CD4-positive, alpha-beta T cell (primary cell): ENCODE measurements around the gene STK24. TPM values are rescaled to one million over a fixed set of nuclear protein-coding genes. Genes with fewer than 3 reads are reported as not detected.

Experiments used
- ATAC-seq: fragments of 200-7000 bp; cut with Tn5 transposase; one replicate; pipeline ENCODE4 v1.10.0; 2022; ENCODE audit warnings: mild to moderate bottlenecking; ENCODE audit not compliant: poor library complexity
- CTCF ChIA-PET: fragments of 350-600 bp; sonication (Branson Sonifier 250); formaldehyde crosslinking; loops from one replicate; lab custom pipeline; 2021; ENCODE audit warnings: antibody characterized with exemption, inconsistent platforms; lab: Charles Lee
- POLR2A ChIA-PET: fragments of 350-600 bp; sonication (Branson Sonifier 250); formaldehyde crosslinking; loops from one replicate; lab custom pipeline; 2021; ENCODE audit warnings: antibody characterized with exemption, inconsistent platforms; lab: Charles Lee
- DNase-seq, 14 experiments: peaks; one replicate each; pipeline ENCODE4 v3.0.0-alpha.2; 2013 to 2020; ENCODE audit warnings: mixed read lengths in 2 of 14
- H3K27ac ChIP-seq, 2 donors: one replicate each; pipeline versions ENCODE4 v1.5.1 to v1.7.0; 2013; ENCODE audit warnings: low read length in 2 of 2, low read depth in 1 of 2, mild to moderate bottlenecking in 1 of 2
- H3K27me3 ChIP-seq, 2 experiments: 1 replicate in 1 of 2; 2 replicates in 1 of 2; pipeline versions ENCODE4 v1.6.1 to v1.7.0; 2013; ENCODE audit warnings: low read length in 2 of 2, control low read depth in 1 of 2, mild to moderate bottlenecking in 1 of 2, moderate library complexity in 1 of 2; ENCODE audit not compliant: insufficient read depth in 2 of 2, control insufficient read depth in 1 of 2
- H3K36me3 ChIP-seq: one replicate; pipeline ENCODE4 v1.6.1; 2013; ENCODE audit warnings: low read length, control low read depth; ENCODE audit not compliant: insufficient read depth
- H3K4me1 ChIP-seq: one replicate; pipeline ENCODE4 v1.6.1; 2013; ENCODE audit warnings: low read length, control low read depth; ENCODE audit not compliant: insufficient read depth
- H3K4me3 ChIP-seq: one replicate; pipeline ENCODE4 v1.5.1; 2013; ENCODE audit warnings: mild to moderate bottlenecking, low read length, moderate library complexity
- H3K9me3 ChIP-seq, 2 experiments: 1 replicate in 1 of 2; 2 replicates in 1 of 2; pipeline versions ENCODE4 v1.6.1 to v1.7.0; 2013; ENCODE audit warnings: low read length in 2 of 2, mild to moderate bottlenecking in 2 of 2, control low read depth in 1 of 2, moderate library complexity in 1 of 2; ENCODE audit not compliant: control insufficient read depth in 1 of 2, insufficient read depth in 1 of 2
- H3K27ac Mint-ChIP-seq: one replicate; pipeline ENCODE4 v1.8.0; 2020; ENCODE audit warnings: mixed read lengths
- H3K27me3 Mint-ChIP-seq: one replicate; pipeline ENCODE4 v1.8.0; 2021; ENCODE audit warnings: mixed read lengths
- H3K36me3 Mint-ChIP-seq: one replicate; pipeline ENCODE4 v1.8.0; 2021; ENCODE audit warnings: low read depth, mixed read lengths
- H3K4me1 Mint-ChIP-seq: one replicate; pipeline ENCODE4 v1.8.0; 2021; ENCODE audit warnings: low read depth, mixed read lengths
- H3K4me3 Mint-ChIP-seq: one replicate; pipeline ENCODE4 v1.8.0; 2020; ENCODE audit warnings: mild to moderate bottlenecking, mixed read lengths
- H3K9me3 Mint-ChIP-seq: one replicate; pipeline ENCODE4 v1.8.0; 2020; ENCODE audit warnings: mixed read lengths
- intact Hi-C, 2 experiments: fragments of 100-400 bp; cut with DNase I in 1 of 2; cut with micrococcal nuclease in 1 of 2; formaldehyde crosslinking; loops; one replicate each; pipeline versions ENCODE4 v1.15.1 to v1.9.0; 2023 to 2025; cut with DNase I, micrococcal nuclease
- total RNA-seq, 174 experiments: library from RNA in 2 of 174; stranded (reverse) in 2 of 174; gene quantifications; one replicate each; pipeline ENCODE4 v1.2.3 and lab custom pipeline; 2021 to 2026
- TF ChIP-seq, protein P1 (sequence below): fragments of 200-600 bp; IDR thresholded peaks from one replicate; pipeline ENCODE4 v1.8.0; 2022; ENCODE audit warnings: antibody characterized with exemption, mild to moderate bottlenecking

STK24 gene
- total RNA-seq, 2 experiments from 2014 or later: 82.3 to 85.2 TPM

DNA sequence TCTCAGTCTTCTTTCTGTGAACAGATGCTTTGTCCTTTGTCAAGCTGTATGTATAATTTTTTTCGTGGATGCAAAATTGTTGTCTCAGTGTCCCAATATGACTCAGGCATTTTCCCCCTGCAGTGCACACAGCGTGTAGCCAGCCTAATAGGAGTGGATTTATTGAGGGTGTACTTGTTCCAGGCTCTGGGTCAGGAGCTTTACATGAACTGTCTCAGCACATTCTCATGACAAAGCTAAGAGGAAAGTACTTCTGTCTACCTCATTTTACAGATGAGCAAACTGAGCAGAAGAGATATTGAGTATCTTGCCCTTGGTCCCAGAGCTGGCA, 50.8 kb downstream of the STK24 start:
- Histone ChIP-seq H3K4me3 (no peak overlapping the region), H3K27me3 (no peaks in the 10 kb centered on the region), H3K4me1 (peaks cover 97% of the 10 kb centered on the region), H3K9me3 (no peaks in the 10 kb centered on the region), H3K27ac (no peak overlapping the region), H3K36me3 (no peaks in the 10 kb centered on the region)
- no peak for ATAC-seq
- DNase-seq: no peak
- Mint-ChIP-seq H3K27ac (peak overlapping the region; percentile 86), H3K4me1 (peaks cover 93% of the 10 kb centered on the region), H3K9me3 (no peaks in the 10 kb centered on the region), H3K27me3 (no peaks in the 10 kb centered on the region), H3K36me3 (no peaks in the 10 kb centered on the region), H3K4me3 (peak overlapping the region; percentile 27)
- ChIA-PET CTCF (interaction anchor here (1.1 kb wide), 1 partner anchor 81 kb away, joined by 3 read pairs; no protein-coding TSS in a partner anchor), POLR2A (interaction anchor here (1.4 kb wide), 1 partner anchor 17 kb away, joined by 3 read pairs; no protein-coding TSS in a partner anchor)
- TF ChIP-seq, protein P1, sequence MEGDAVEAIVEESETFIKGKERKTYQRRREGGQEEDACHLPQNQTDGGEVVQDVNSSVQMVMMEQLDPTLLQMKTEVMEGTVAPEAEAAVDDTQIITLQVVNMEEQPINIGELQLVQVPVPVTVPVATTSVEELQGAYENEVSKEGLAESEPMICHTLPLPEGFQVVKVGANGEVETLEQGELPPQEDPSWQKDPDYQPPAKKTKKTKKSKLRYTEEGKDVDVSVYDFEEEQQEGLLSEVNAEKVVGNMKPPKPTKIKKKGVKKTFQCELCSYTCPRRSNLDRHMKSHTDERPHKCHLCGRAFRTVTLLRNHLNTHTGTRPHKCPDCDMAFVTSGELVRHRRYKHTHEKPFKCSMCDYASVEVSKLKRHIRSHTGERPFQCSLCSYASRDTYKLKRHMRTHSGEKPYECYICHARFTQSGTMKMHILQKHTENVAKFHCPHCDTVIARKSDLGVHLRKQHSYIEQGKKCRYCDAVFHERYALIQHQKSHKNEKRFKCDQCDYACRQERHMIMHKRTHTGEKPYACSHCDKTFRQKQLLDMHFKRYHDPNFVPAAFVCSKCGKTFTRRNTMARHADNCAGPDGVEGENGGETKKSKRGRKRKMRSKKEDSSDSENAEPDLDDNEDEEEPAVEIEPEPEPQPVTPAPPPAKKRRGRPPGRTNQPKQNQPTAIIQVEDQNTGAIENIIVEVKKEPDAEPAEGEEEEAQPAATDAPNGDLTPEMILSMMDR: no peak
- intact Hi-C loops: loop anchor here in 1 of 2 experiments (2.0 kb wide), 1 partner anchor 17 kb away; no protein-coding TSS in a partner anchor

- Mint-ChIP-seq H3K4me3 (peak overlapping the region; percentile 27), H3K36me3 (no peaks in the 10 kb centered on the region), H3K9me3 (no peaks in the 10 kb centered on the region), H3K27ac (peak overlapping the region; percentile 86), H3K4me1 (peaks cover 93% of the 10 kb centered on the region), H3K27me3 (no peaks in the 10 kb centered on the region)
- CTCF ChIA-PET: interaction anchor here (1.1 kb wide), 1 partner anchor 80 kb away, joined by 3 read pairs; no protein-coding TSS in a partner anchor
- intact Hi-C loops: loop anchor here in 1 of 2 experiments (2.0 kb wide), 1 partner anchor 17 kb away; no protein-coding TSS in a partner anchor
- TF ChIP-seq, protein P1: no peak
- peaks cover 97% of the 10 kb centered on the region for H3K4me1 ChIP-seq
- no peak overlapping the region for H3K27ac ChIP-seq
- H3K4me3 ChIP-seq: no peak overlapping the region
- DNase-seq: no peak
- H3K27me3 ChIP-seq: no peaks in the 10 kb centered on the region
- ATAC-seq: no peak
- H3K36me3 ChIP-seq: no peaks in the 10 kb centered on the region
- H3K9me3 ChIP-seq: no peaks in the 10 kb centered on the region
- POLR2A ChIA-PET: no interaction called here
Observed at GRCh38 chr13:98525456-98526181, 51.3 kb downstream of the STK24 start.

GRCh38 chr13:98524793-98525192, 52.1 kb downstream of the STK24 start:
- ChIA-PET CTCF (no interaction called here), POLR2A (no interaction called here)
- peak; percentile 8 for ATAC-seq

More at GRCh38 chr13:98524793-98525192, 52.1 kb downstream of the STK24 start:
- no peaks in the 10 kb centered on the region for H3K9me3 Mint-ChIP-seq
- TF ChIP-seq, protein P1: no peak
- Histone ChIP-seq H3K9me3 (no peaks in the 10 kb centered on the region), H3K36me3 (no peaks in the 10 kb centered on the region), H3K27ac (peak overlapping the region; percentile 13 to 26), H3K4me3 (no peak overlapping the region), H3K27me3 (no peaks in the 10 kb centered on the region), H3K4me1 (peaks cover 97% of the 10 kb centered on the region)
- peak overlapping the region; percentile 86 for H3K27ac Mint-ChIP-seq
- no peaks in the 10 kb centered on the region for H3K27me3 Mint-ChIP-seq
- no peak for DNase-seq
- H3K4me1 Mint-ChIP-seq: peaks cover 93% of the 10 kb centered on the region
- intact Hi-C loops: loop anchor here in 1 of 2 experiments (5.0 kb wide), 1 partner anchor 33 kb away; no protein-coding TSS in a partner anchor
- H3K4me3 Mint-ChIP-seq: peak overlapping the region; percentile 66
- peaks cover 3% of the 10 kb centered on the region for H3K36me3 Mint-ChIP-seq
